Measurements from ENCODE around the gene SHOC2. TPM values are rescaled to one million over a fixed set of nuclear protein-coding genes. Genes with fewer than 3 reads are reported as not detected.

Gene SHOC2
- total and polyA plus RNA-seq, 11 donors = 17.9 to 58.4 (median 43.3) TPM

DNA sequence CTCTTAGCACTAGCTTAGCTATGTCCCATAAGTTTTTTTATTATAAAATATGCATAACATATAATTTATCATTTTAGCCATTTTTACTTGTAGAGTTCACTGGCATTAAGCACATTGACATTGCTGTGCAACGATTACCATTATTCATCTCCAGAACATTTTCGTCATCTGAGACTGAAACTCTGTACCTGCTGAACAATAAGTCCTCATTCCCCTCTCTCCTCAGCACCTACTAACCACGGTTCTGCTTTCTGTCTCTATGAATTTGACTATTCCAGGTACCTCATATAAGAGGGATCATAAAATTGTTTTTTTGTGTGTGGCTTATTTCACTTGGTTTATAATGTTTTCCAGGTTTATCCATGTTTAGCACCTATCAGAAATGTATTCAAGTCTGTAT is 64.1 kb downstream of the SHOC2 start:
- peaks cover 0 to 8% (median 0%) of the 10 kb centered on the region in 12 donors for H3K9me3 ChIP-seq
- H3K36me3 ChIP-seq = peaks cover 0 to 11% (median 0%) of the 10 kb centered on the region in 9 donors
- DNase-seq = no peak
- no peak overlapping the region for H3K27ac ChIP-seq
- no peak for TF ChIP-seq POLR2A (IDR thresholded peaks at IDR 0.05)
- TF ChIP-seq, protein P1, sequence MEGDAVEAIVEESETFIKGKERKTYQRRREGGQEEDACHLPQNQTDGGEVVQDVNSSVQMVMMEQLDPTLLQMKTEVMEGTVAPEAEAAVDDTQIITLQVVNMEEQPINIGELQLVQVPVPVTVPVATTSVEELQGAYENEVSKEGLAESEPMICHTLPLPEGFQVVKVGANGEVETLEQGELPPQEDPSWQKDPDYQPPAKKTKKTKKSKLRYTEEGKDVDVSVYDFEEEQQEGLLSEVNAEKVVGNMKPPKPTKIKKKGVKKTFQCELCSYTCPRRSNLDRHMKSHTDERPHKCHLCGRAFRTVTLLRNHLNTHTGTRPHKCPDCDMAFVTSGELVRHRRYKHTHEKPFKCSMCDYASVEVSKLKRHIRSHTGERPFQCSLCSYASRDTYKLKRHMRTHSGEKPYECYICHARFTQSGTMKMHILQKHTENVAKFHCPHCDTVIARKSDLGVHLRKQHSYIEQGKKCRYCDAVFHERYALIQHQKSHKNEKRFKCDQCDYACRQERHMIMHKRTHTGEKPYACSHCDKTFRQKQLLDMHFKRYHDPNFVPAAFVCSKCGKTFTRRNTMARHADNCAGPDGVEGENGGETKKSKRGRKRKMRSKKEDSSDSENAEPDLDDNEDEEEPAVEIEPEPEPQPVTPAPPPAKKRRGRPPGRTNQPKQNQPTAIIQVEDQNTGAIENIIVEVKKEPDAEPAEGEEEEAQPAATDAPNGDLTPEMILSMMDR (IDR thresholded peaks at IDR 0.05) = no peak
- H3K4me3 ChIP-seq = no peak overlapping the region
- H3K4me1 ChIP-seq = peaks cover 0 to 53% (median 17%) of the 10 kb centered on the region in 12 donors
- no peaks in the 10 kb centered on the region for H3K27me3 ChIP-seq
- intact Hi-C loops (cut with DNase I) = loop anchor here in 1 of 10 donors (10.0 kb wide), 1 partner anchor 59 kb away; no protein-coding TSS in a partner anchor
- 89 to 96% (median 93%) methylated on average over 3 of the region's 3 CpGs for WGBS, 4 donors
- ATAC-seq = no peak

DNA sequence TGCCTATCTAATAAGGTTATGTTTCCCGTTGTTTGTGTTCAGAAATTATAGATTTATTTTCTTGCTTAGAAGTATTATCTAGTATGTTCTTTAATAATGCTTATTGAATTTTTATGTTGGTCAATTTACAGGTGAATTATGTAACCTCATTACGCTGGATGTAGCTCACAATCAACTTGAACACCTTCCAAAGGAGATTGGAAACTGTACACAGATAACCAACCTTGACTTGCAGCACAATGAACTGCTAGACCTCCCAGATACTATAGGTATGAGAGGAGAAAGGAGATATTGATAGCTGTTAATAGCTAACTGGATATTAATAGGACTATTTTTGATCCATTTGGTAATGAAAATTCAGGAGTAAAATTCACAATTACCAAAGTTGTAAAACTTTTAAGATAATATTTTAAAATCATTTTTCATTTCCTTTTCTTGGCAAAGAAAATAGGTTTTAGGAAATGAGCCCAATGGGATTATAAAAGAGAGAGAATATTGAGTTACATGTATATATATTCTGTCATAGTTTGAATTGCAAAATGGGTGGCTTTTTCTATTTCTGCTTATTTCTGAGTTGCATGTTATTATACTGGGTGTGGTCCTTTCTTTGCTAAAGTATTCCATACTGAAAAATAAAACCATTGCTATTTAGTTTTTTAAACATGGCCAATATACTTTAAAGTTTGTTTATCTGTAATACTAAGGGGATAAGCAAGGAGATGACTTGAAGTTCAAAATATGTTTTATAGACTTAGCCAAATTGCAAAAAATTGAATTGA is 66.3 kb downstream of the SHOC2 start:
- Histone ChIP-seq H3K4me3 (no peak overlapping the region), H3K27me3 (no peaks in the 10 kb centered on the region), H3K4me1 (peaks cover 0 to 37% (median 15%) of the 10 kb centered on the region in 12 donors), H3K36me3 (peaks cover 0 to 11% (median 0%) of the 10 kb centered on the region in 9 donors), H3K27ac (no peak overlapping the region), H3K9me3 (peaks cover 0 to 3% (median 0%) of the 10 kb centered on the region in 12 donors)
- 72 to 79% (median 74%) methylated on average over 2 of the region's 2 CpGs for WGBS, 4 donors
- DNase-seq (no peak), ATAC-seq (no peak)
- TF ChIP-seq, protein P1 (IDR thresholded peaks at IDR 0.05) = no peak
- no peak for TF ChIP-seq POLR2A (IDR thresholded peaks at IDR 0.05)
- intact Hi-C loops (cut with DNase I) = loop anchor here in 1 of 10 donors (10.0 kb wide), 1 partner anchor 61 kb away; no protein-coding TSS in a partner anchor

DNA sequence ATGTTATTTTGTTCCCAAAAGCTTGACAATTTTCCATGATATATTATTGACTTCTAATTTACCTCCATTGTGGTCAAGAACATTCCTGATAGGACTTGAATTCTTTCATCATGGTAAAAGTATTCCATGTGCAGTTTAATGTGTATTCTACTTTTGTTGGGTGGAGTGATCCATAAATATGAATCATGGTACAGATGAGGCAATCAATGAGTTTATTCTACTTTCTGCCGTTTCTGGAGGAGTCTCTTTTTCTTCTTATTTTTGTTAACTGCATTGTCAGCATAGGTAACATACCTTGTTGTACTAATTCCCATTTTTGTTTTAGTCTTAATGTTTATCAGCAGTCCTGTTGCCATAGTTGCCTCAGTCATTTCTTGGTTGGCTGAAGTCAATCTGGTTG is 69.6 kb downstream of the SHOC2 start:
- peaks cover 0 to 11% (median 0%) of the 10 kb centered on the region in 9 donors for H3K36me3 ChIP-seq
- intact Hi-C loops (cut with DNase I) = loop anchor here in 1 of 10 donors (10.0 kb wide), 1 partner anchor 64 kb away; no protein-coding TSS in a partner anchor
- H3K4me1 ChIP-seq = peaks cover 0 to 55% (median 17%) of the 10 kb centered on the region in 12 donors
- WGBS, 4 donors = 89 to 97% (median 95%) methylated on average over 1 of the region's 1 CpG
- TF ChIP-seq, protein P1 (IDR thresholded peaks at IDR 0.05) = no peak
- no peak for TF ChIP-seq POLR2A (IDR thresholded peaks at IDR 0.05)
- no peak overlapping the region for H3K4me3 ChIP-seq
- no peak overlapping the region for H3K27ac ChIP-seq
- H3K27me3 ChIP-seq = no peaks in the 10 kb centered on the region
- DNase-seq = no peak
- H3K9me3 ChIP-seq = no peaks in the 10 kb centered on the region
- no peak for ATAC-seq

DNA sequence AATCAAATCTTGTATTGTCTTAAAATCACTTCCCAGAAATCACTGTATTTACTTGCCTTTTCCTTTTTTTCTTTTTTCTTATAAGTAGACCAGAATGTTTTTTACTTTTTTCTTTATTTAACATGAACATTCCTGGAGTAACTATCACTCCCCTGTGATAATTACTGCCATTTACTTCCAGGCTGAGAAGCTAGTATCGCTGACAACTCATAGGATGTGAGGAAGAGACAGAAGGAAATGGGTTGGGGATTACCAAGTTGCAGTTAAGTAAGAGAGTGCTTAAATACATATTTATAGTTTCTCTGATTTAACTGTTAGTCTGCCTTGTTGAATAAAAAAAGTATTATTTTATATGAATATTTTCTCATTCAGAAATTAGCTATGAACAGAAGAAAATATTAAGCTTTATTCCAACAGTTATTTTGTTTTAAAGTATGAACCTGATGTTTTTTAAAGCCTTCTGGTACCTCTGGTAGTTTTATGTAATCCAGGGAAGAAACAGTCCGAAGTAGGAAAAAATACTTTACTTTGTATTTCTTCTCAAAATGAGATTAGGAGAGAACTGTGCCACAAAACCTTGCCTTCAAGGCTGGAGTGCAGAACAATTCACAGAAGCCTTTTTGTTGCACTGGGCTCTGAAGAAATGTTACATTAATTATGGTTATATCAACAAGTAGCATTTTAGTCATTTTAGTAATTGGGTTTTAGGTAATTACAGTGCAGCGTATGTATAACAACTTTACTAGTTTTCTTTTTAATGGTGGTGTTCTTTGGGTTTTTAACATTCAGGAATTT is 72.8 kb downstream of the SHOC2 start:
- H3K27me3 ChIP-seq = no peaks in the 10 kb centered on the region
- ATAC-seq = no peak
- intact Hi-C loops (cut with DNase I) = loop anchor here in 2 of 10 donors (10.0 kb wide), 1 partner anchor 67 kb away; no protein-coding TSS in a partner anchor
- 83 to 90% (median 88%) methylated on average over 3 of the region's 3 CpGs for WGBS, 4 donors
- TF ChIP-seq POLR2A (IDR thresholded peaks at IDR 0.05) = no peak
- TF ChIP-seq, protein P1 (IDR thresholded peaks at IDR 0.05) = no peak
- H3K36me3 ChIP-seq = peaks cover 0 to 5% (median 3%) of the 10 kb centered on the region in 9 donors
- H3K4me3 ChIP-seq = no peak overlapping the region
- peaks cover 0 to 27% (median 0%) of the 10 kb centered on the region in 12 donors for H3K4me1 ChIP-seq
- DNase-seq = no peak
- no peaks in the 10 kb centered on the region for H3K9me3 ChIP-seq
- H3K27ac ChIP-seq = no peak overlapping the region
